ENCODE results near the gene SHLD3.
A peak's percentile ranks its signal among the peaks of the same experiment; 100 is the strongest.
"Not testable (repeated sequence)": the region's sequence is repeated elsewhere in the genome, so short reads cannot be mapped to it uniquely, and the experiment has no call there.

SHLD3 gene

GRCh38 chr5:65611524-65611923 lies 13.3 kb upstream of the SHLD3 start:
- Histone ChIP-seq H3K23ac (ENCODE audit: low read length) (no peak overlapping the region), H3K4me2 (ENCODE audit: low read length) (no peak overlapping the region), H4K12ac (ENCODE audit: low read depth, low read length) (no peak overlapping the region), H4K91ac (ENCODE audit: low read depth, low read length) (no peak overlapping the region), H2AFZ (ENCODE audit: insufficient read depth, low read length, poor library complexity) (no peak overlapping the region), H2BK120ac (ENCODE audit: insufficient read depth, low read length, poor library complexity) (no peak overlapping the region), H3K9ac (ENCODE audit: low read length) (no peak overlapping the region), H3K4me1 (ENCODE audit: control insufficient read depth in 1 of 2, insufficient read depth in 2 of 2, low read length in 2 of 2) (no peaks in the 10 kb centered on the region), H3K79me1 (ENCODE audit: low read length) (no peaks in the 10 kb centered on the region), H4K8ac (ENCODE audit: low read depth, low read length) (no peak overlapping the region), H2BK5ac (ENCODE audit: low read depth, low read length, poor library complexity) (no peak overlapping the region), H3K79me2 (ENCODE audit: control insufficient read depth, insufficient read depth, low read length, poor library complexity) (no peaks in the 10 kb centered on the region), H3K4ac (ENCODE audit: low read depth, low read length) (no peak overlapping the region), H3K18ac (ENCODE audit: low read length) (no peak overlapping the region), H3K4me3 (ENCODE audit: low read depth, low read length) (no peak overlapping the region), H3K9me3 (ENCODE audit: insufficient read depth, low read depth, low read length) (no peaks in the 10 kb centered on the region), H3K27ac (ENCODE audit: low read depth, low read length) (no peak overlapping the region), H2AK5ac (ENCODE audit: low read length) (no peak overlapping the region), H3K14ac (ENCODE audit: low read length) (no peak overlapping the region), H3K36me3 (ENCODE audit: control insufficient read depth in 1 of 2, insufficient read depth in 2 of 2, low read length in 2 of 2) (peaks cover 8 to 11% of the 10 kb centered on the region in 2 experiments), H3K27me3 (ENCODE audit: insufficient read depth, low read length) (no peaks in the 10 kb centered on the region), H2BK12ac (ENCODE audit: low read length) (no peak overlapping the region)
- WGBS (ENCODE audit: extremely low coverage, insufficient coverage, insufficient read length) = no CpG with 5 or more reads among the region's 3 CpGs
- DNase-seq = peak; percentile 73 to 81

DNA sequence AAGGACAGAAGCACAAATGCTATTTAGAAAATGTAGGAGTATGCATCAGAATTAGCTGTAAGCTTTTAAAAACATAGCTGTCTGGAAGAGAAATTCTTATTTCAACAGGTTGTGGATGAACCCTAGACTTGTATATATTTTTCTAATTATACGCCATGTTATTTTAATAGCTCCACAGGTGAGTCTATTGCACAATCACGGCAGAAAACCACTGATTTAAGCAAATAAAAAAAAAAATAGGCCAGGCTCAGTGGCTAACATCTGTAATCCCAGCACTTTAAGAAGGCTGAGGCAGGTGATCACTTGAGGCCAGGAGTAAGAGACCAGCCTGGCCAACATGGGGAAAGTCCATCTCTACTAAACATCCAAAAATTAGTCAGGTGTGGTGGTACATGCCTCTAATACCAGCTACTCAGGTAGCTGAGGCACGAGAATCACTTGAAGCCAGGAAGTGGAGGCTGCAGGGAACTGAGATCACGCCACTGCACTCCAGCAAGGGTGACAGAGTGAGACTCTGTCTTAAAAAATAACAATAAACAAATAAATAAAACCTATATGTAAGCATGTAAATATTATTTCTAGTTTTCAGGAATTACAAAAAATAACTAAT lies 12.4 kb upstream of the SHLD3 start:
- Histone ChIP-seq H4K91ac (ENCODE audit: low read depth, low read length) (no peak overlapping the region), H3K27ac (ENCODE audit: low read depth, low read length) (no peak overlapping the region), H3K79me1 (ENCODE audit: low read length) (no peaks in the 10 kb centered on the region), H3K14ac (ENCODE audit: low read length) (no peak overlapping the region), H3K79me2 (ENCODE audit: control insufficient read depth, insufficient read depth, low read length, poor library complexity) (no peaks in the 10 kb centered on the region), H2BK5ac (ENCODE audit: low read depth, low read length, poor library complexity) (no peak overlapping the region), H3K4ac (ENCODE audit: low read depth, low read length) (no peak overlapping the region), H3K23ac (ENCODE audit: low read length) (no peak overlapping the region), H3K27me3 (ENCODE audit: insufficient read depth, low read length) (no peaks in the 10 kb centered on the region), H4K12ac (ENCODE audit: low read depth, low read length) (no peak overlapping the region), H3K36me3 (ENCODE audit: control insufficient read depth in 1 of 2, insufficient read depth in 2 of 2, low read length in 2 of 2) (peaks cover 8 to 12% of the 10 kb centered on the region in 2 experiments), H3K9me3 (ENCODE audit: insufficient read depth, low read depth, low read length) (no peaks in the 10 kb centered on the region), H3K4me1 (ENCODE audit: control insufficient read depth in 1 of 2, insufficient read depth in 2 of 2, low read length in 2 of 2) (no peaks in the 10 kb centered on the region), H2AFZ (ENCODE audit: insufficient read depth, low read length, poor library complexity) (no peak overlapping the region), H2BK120ac (ENCODE audit: insufficient read depth, low read length, poor library complexity) (no peak overlapping the region), H4K8ac (ENCODE audit: low read depth, low read length) (no peak overlapping the region), H3K4me2 (ENCODE audit: low read length) (no peak overlapping the region), H3K4me3 (ENCODE audit: low read depth, low read length) (no peak overlapping the region), H2BK12ac (ENCODE audit: low read length) (no peak overlapping the region), H3K9ac (ENCODE audit: low read length) (no peak overlapping the region), H2AK5ac (ENCODE audit: low read length) (no peak overlapping the region), H3K18ac (ENCODE audit: low read length) (no peak overlapping the region)
- no CpG with 5 or more reads among the region's 4 CpGs for WGBS (ENCODE audit: extremely low coverage, insufficient coverage, insufficient read length)
- no peak for DNase-seq

GRCh38 chr5:65620021-65620420 lies 4.8 kb upstream of the SHLD3 start:
- Histone ChIP-seq H3K18ac (ENCODE audit: low read length) (no peak overlapping the region), H3K4ac (ENCODE audit: low read depth, low read length) (no peak overlapping the region), H2BK5ac (ENCODE audit: low read depth, low read length, poor library complexity) (no peak overlapping the region), H3K27me3 (ENCODE audit: insufficient read depth, low read length) (no peaks in the 10 kb centered on the region), H3K36me3 (ENCODE audit: control insufficient read depth in 1 of 2, insufficient read depth in 2 of 2, low read length in 2 of 2) (peaks cover 3% of the 10 kb centered on the region in 2 experiments), H2AFZ (ENCODE audit: insufficient read depth, low read length, poor library complexity) (no peak overlapping the region), H2BK12ac (ENCODE audit: low read length) (no peak overlapping the region), H3K4me2 (ENCODE audit: low read length) (no peak overlapping the region), H3K9me3 (ENCODE audit: insufficient read depth, low read depth, low read length) (no peaks in the 10 kb centered on the region), H3K79me2 (ENCODE audit: control insufficient read depth, insufficient read depth, low read length, poor library complexity) (peaks cover 3% of the 10 kb centered on the region), H3K4me3 (ENCODE audit: low read depth, low read length) (no peak overlapping the region), H4K12ac (ENCODE audit: low read depth, low read length) (no peak overlapping the region), H3K27ac (ENCODE audit: low read depth, low read length) (no peak overlapping the region), H2BK120ac (ENCODE audit: insufficient read depth, low read length, poor library complexity) (no peak overlapping the region), H3K9ac (ENCODE audit: low read length) (no peak overlapping the region), H4K91ac (ENCODE audit: low read depth, low read length) (no peak overlapping the region), H3K14ac (ENCODE audit: low read length) (no peak overlapping the region), H3K23ac (ENCODE audit: low read length) (no peak overlapping the region), H3K4me1 (ENCODE audit: control insufficient read depth in 1 of 2, insufficient read depth in 2 of 2, low read length in 2 of 2) (peaks cover 0 to 3% of the 10 kb centered on the region in 2 experiments), H2AK5ac (ENCODE audit: low read length) (no peak overlapping the region), H3K79me1 (ENCODE audit: low read length) (peaks cover 1% of the 10 kb centered on the region), H4K8ac (ENCODE audit: low read depth, low read length) (no peak overlapping the region)
- peak in 1 of 2 donors; percentile 51 for DNase-seq
- no CpG with 5 or more reads among the region's 4 CpGs for WGBS (ENCODE audit: extremely low coverage, insufficient coverage, insufficient read length)

DNA sequence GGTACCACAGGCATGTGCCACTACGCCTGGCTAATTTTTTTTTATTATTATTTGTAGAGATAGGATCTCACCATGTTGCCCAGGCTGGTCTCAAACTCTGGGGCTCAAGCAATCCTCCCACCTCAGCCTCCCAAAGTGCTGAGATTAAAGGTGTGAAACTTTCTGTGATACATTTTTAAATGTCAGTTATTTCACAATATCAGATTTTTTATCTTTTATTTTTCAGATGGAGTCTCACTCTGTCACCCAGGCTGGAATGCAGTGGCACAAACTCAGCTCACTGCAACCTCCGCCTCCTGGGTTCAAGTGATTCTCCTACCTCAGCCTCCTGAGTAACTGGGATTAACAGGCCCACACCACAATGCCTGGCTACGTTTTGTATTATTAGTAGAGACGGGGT lies 2.9 kb upstream of the SHLD3 start:
- not testable (repeated sequence) for H3K14ac ChIP-seq (ENCODE audit: low read length); H3K36me3 ChIP-seq (ENCODE audit: control insufficient read depth in 1 of 2, insufficient read depth in 2 of 2, low read length in 2 of 2); H2BK5ac ChIP-seq (ENCODE audit: low read depth, low read length, poor library complexity); H2AFZ ChIP-seq (ENCODE audit: insufficient read depth, low read length, poor library complexity); H3K27me3 ChIP-seq (ENCODE audit: insufficient read depth, low read length); H3K9me3 ChIP-seq (ENCODE audit: insufficient read depth, low read depth, low read length); H3K4me1 ChIP-seq (ENCODE audit: control insufficient read depth in 1 of 2, insufficient read depth in 2 of 2, low read length in 2 of 2); H3K18ac ChIP-seq (ENCODE audit: low read length); H3K9ac ChIP-seq (ENCODE audit: low read length); H4K8ac ChIP-seq (ENCODE audit: low read depth, low read length); H2BK120ac ChIP-seq (ENCODE audit: insufficient read depth, low read length, poor library complexity); H3K4me3 ChIP-seq (ENCODE audit: low read depth, low read length); H2AK5ac ChIP-seq (ENCODE audit: low read length); H4K91ac ChIP-seq (ENCODE audit: low read depth, low read length); H3K79me2 ChIP-seq (ENCODE audit: control insufficient read depth, insufficient read depth, low read length, poor library complexity); H2BK12ac ChIP-seq (ENCODE audit: low read length); H3K4me2 ChIP-seq (ENCODE audit: low read length); DNase-seq; H3K23ac ChIP-seq (ENCODE audit: low read length); H3K79me1 ChIP-seq (ENCODE audit: low read length); H4K12ac ChIP-seq (ENCODE audit: low read depth, low read length); H3K27ac ChIP-seq (ENCODE audit: low read depth, low read length)
- no CpG with 5 or more reads among the region's 4 CpGs for WGBS (ENCODE audit: extremely low coverage, insufficient coverage, insufficient read length)
- H3K4ac ChIP-seq (ENCODE audit: low read depth, low read length) = peak overlapping the region; percentile 39
